PC-9 (cell line): ENCODE data around the gene KRTAP10-9. TPM values are rescaled to one million over a fixed set of nuclear protein-coding genes. Genes with fewer than 3 reads are reported as not detected.

Experiments used
- BruUV-seq: library from RNA; stranded (reverse); fragments of 400-500 nt; replicated peaks from 2 replicates; lab custom pipeline; 2021; lab: Mats Ljungman, UMichigan
- CTCF ChIA-PET: fragments of 300-600 bp; sonication (Branson Sonifier 250); formaldehyde crosslinking; loops from one replicate; lab custom pipeline; 2022; ENCODE audit warnings: antibody characterized with exemption; lab: Charles Lee
- POLR2A ChIA-PET: fragments of 300-600 bp; sonication (Branson Sonifier 250); formaldehyde crosslinking; loops from one replicate; lab custom pipeline; 2022; ENCODE audit warnings: antibody characterized with exemption; ENCODE audit not compliant: unreplicated experiment; lab: Charles Lee
- DNase-seq, 2 experiments: peaks; one replicate each; pipeline versions ENCODE4 v3.0.0 to v3.0.0-alpha.2; 2015 to 2022; ENCODE audit warnings: mixed read lengths in 1 of 2
- H2AFZ ChIP-seq: fragments of 200-600 bp; sonication (generic); 2 replicates; pipeline ENCODE4 v1.8.1; 2017; ENCODE audit warnings: antibody characterized with exemption
- H3F3A ChIP-seq: fragments of 200-600 bp; sonication (generic); 2 replicates; pipeline ENCODE4 v1.8.1; 2017; ENCODE audit warnings: antibody characterized with exemption, mild to moderate bottlenecking, low read depth; ENCODE audit not compliant: insufficient read depth
- H3K27ac ChIP-seq: fragments of 200-600 bp; sonication (generic); 2 replicates; pipeline ENCODE4 v1.6.1; 2016; ENCODE audit warnings: mixed run types
- H3K27me3 ChIP-seq: fragments of 200-600 bp; sonication (generic); 2 replicates; pipeline ENCODE4 v1.6.1; 2016; ENCODE audit warnings: low read depth, mixed run types; ENCODE audit not compliant: insufficient read depth
- H3K36me3 ChIP-seq: fragments of 200-600 bp; sonication (generic); 2 replicates; pipeline ENCODE4 v1.6.1; 2016; ENCODE audit warnings: low read depth, mixed run types
- H3K4me1 ChIP-seq: fragments of 200-600 bp; sonication (generic); replicated peaks from 2 replicates; pipeline ENCODE4 v1.6.1; 2016; ENCODE audit warnings: mixed run types; ENCODE audit not compliant: insufficient read depth
- H3K4me2 ChIP-seq: fragments of 200-600 bp; sonication (generic); 2 replicates; pipeline ENCODE4 v1.6.1; 2017; ENCODE audit warnings: mixed run types
- H3K4me3 ChIP-seq: fragments of 200-600 bp; sonication (generic); 2 replicates; pipeline ENCODE4 v1.6.1; 2016; ENCODE audit warnings: mixed run types
- H3K79me2 ChIP-seq: fragments of 200-600 bp; sonication (generic); 2 replicates; pipeline ENCODE4 v1.6.1; 2017; ENCODE audit warnings: low read depth, mixed run types
- H3K9me2 ChIP-seq: fragments of 200-600 bp; sonication (generic); 2 replicates; pipeline ENCODE4 v1.8.1; 2017; ENCODE audit warnings: mild to moderate bottlenecking; ENCODE audit not compliant: insufficient read depth
- H3K9me3 ChIP-seq: fragments of 200-600 bp; sonication (generic); 2 replicates; pipeline ENCODE4 v1.8.1; 2016; ENCODE audit warnings: low read depth; ENCODE audit not compliant: insufficient read depth
- H4K20me1 ChIP-seq: fragments of 200-600 bp; sonication (generic); 2 replicates; pipeline ENCODE4 v1.8.1; 2017; ENCODE audit not compliant: insufficient read depth
- EZH2 ChIP-seq: fragments of 200-600 bp; sonication (generic); IDR thresholded peaks from 2 replicates; pipeline ENCODE4 v1.8.0; 2017; ENCODE audit warnings: antibody characterized with exemption, low read depth
- intact Hi-C: fragments of 100-400 bp; cut with micrococcal nuclease; formaldehyde crosslinking; loops from one replicate; pipeline ENCODE4 v1.10.0; 2022; ENCODE audit not compliant: unreplicated experiment
- total RNA-seq: library from RNA; stranded (reverse); gene quantifications from 2 replicates; pipeline ENCODE4 v1.2.3, GENCODE V29; 2021
- TF ChIP-seq, protein P1 (sequence below): fragments of 200-600 bp; sonication (generic); conservative IDR thresholded peaks from 2 replicates; pipeline ENCODE4 v1.6.1; 2017; ENCODE audit warnings: mixed run types, antibody characterized with exemption, mild to moderate bottlenecking, moderate library complexity

Gene KRTAP10-9
- total RNA-seq, 1 experiment from 2014 or later = not detected

DNA sequence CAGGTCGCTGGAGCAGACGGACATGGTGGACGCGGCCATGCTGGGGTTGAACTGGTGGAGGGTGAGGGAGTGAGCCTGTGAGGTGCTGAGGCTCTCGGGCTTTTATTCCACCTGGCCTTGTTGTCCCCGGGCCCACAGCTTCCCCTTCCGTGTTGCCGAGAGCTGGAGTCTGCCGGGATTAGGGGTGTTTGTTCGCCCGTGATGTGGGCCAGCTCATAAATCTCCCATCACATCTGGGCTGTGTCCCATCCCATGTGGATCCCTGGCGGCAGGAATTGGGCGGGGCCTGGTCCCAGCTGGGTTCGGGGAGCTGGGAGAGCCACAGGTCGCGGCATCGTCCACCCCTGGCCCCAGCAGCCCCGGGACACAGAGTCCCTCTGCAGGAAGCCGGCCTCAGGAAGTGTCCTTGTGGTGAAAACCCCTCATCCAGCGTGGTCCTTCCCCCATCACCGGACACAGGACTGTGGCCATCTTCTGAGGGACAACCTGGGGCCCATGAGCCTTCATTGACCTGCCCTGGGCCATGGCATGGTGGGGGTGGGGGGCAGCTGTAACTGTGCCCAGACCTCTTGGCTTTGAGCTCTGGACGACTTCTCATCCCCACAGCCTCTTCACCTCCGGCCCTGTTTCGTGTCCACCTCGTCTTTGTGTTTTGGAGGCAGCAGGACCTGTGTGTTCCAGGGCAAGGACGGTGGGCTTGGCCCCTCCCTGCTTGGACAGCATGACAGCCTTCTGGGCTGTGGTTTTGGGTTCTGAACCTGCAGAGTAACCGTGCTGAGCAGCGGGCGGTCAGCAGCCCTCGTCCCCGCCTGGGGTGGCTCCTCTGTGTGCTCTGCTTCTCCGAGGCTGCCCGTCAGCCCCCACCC is 34.2 kb upstream of the KRTAP10-9 start, which contains the start of gene KRTAP10-6:
Gene KRTAP10-6 (minus strand): TSS at position 60 of the 866 bp plus-strand sequence. CDS start 21 bp downstream, at position 39.
- intact Hi-C loops = no loop called here
- no peaks in the 10 kb centered on the region for H4K20me1 ChIP-seq
- H3K27ac ChIP-seq = no peak within 1 kb of the TSS
- H3K36me3 ChIP-seq = no peaks in the 10 kb centered on the region
- no TSS peak for BruUV-seq
- no peaks in the 10 kb centered on the region for H3K9me3 ChIP-seq
- no peaks in the 10 kb centered on the region for H3K9me2 ChIP-seq
- CTCF ChIA-PET = no interaction called here
- H3K27me3 ChIP-seq = peaks cover 53% of the 10 kb centered on the region
- no peak for TF ChIP-seq EZH2
- TF ChIP-seq, protein P1, sequence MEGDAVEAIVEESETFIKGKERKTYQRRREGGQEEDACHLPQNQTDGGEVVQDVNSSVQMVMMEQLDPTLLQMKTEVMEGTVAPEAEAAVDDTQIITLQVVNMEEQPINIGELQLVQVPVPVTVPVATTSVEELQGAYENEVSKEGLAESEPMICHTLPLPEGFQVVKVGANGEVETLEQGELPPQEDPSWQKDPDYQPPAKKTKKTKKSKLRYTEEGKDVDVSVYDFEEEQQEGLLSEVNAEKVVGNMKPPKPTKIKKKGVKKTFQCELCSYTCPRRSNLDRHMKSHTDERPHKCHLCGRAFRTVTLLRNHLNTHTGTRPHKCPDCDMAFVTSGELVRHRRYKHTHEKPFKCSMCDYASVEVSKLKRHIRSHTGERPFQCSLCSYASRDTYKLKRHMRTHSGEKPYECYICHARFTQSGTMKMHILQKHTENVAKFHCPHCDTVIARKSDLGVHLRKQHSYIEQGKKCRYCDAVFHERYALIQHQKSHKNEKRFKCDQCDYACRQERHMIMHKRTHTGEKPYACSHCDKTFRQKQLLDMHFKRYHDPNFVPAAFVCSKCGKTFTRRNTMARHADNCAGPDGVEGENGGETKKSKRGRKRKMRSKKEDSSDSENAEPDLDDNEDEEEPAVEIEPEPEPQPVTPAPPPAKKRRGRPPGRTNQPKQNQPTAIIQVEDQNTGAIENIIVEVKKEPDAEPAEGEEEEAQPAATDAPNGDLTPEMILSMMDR = no peak
- no peak within 1 kb of the TSS for H3K4me3 ChIP-seq
- H3F3A ChIP-seq = no peaks in the 10 kb centered on the region
- H3K79me2 ChIP-seq = no peaks in the 10 kb centered on the region
- no peak within 1 kb of the TSS for H2AFZ ChIP-seq
- no peak within 1 kb of the TSS for H3K4me2 ChIP-seq
- no peaks in the 10 kb centered on the region for H3K4me1 ChIP-seq
- no peak for DNase-seq
- POLR2A ChIA-PET = no interaction called here

DNA sequence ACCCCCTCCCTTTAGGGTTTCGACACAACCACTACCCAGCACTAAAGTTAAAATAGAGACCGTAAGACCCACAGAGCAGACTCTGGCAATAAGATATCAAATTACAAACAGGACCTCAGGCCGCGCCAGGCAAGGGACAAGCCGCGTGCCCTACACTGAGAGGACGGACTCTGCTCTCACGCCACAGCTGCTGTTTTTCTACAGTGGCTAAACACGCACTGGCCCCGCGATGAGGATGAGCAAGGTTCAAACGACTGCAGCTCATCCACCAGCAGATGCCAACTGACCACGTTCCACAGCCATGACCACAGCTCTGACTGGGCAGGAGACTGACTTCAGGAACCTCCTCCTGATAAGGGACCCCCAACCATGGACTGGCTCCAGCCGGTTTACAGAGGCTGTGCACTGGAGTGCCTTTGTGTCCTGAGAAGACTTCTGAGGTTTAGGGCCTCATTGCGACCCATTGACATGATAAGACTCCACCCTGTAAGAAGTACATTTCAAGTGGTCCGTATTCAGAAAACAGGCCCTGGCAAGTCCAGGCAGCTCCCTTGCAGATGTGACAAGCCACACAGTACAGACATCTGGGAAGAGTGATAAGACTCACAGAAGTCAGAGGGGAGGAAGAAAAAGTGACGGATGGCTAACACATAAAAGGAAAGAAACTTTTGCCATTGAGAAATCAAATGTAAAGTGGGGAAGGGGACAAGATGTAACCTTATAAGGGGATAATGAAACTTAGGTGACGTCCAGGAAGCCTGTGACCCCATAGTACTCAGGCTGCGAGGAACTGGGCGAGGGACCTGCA is 33.1 kb upstream of the KRTAP10-9 start:
- ChIA-PET CTCF (no interaction called here), POLR2A (no interaction called here)
- TF ChIP-seq, protein P1 = no peak
- no peak for TF ChIP-seq EZH2
- no peaks in the 10 kb centered on the region for H3K79me2 ChIP-seq
- H3K4me3 ChIP-seq = no peak overlapping the region
- no peaks in the 10 kb centered on the region for H3K4me1 ChIP-seq
- H3K4me2 ChIP-seq = no peak overlapping the region
- no peaks in the 10 kb centered on the region for H4K20me1 ChIP-seq
- H3F3A ChIP-seq = no peaks in the 10 kb centered on the region
- H3K27me3 ChIP-seq = peaks cover 63% of the 10 kb centered on the region
- H3K9me3 ChIP-seq = no peaks in the 10 kb centered on the region
- no peak overlapping the region for H2AFZ ChIP-seq
- BruUV-seq = no TSS peak
- H3K27ac ChIP-seq = no peak overlapping the region
- DNase-seq = peak; percentile 14 to 65
- intact Hi-C loops = no loop called here
- no peaks in the 10 kb centered on the region for H3K36me3 ChIP-seq
- no peaks in the 10 kb centered on the region for H3K9me2 ChIP-seq

DNA sequence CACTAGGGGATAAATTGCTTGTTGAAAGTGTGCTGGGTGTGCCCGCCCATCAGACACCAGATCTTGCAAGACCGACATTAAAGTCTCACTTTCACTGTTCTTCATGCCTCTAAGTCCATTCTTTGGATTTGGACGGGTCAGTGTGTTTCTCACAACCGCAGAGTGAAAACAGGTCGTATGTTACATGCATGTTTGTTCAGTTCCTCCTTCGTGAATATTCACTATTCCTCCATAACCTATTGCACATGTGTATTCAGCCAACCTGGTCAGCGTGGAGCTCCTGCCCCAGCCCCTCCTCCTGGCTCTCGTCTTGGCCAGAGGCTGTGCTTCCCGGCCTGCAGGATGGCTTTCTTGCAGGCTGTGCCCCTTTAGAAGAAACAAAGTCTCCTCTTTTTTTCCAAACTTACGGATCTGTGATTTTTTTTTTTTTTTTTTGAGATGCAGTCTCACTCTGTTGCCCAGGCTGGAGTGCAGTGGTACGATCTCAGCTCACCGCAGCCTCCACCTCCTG is 32.4 kb upstream of the KRTAP10-9 start:
- TF ChIP-seq, protein P1 = no peak
- TF ChIP-seq EZH2 = no peak
- intact Hi-C loops = no loop called here
- no TSS peak for BruUV-seq

More for the DNA sequence above, 32.4 kb upstream of the KRTAP10-9 start:
- H3K36me3 ChIP-seq = no peaks in the 10 kb centered on the region
- no peak overlapping the region for H2AFZ ChIP-seq
- H3K27me3 ChIP-seq = peaks cover 69% of the 10 kb centered on the region
- POLR2A ChIA-PET = no interaction called here
- no peaks in the 10 kb centered on the region for H3F3A ChIP-seq
- H4K20me1 ChIP-seq = no peaks in the 10 kb centered on the region
- CTCF ChIA-PET = no interaction called here
- H3K9me2 ChIP-seq = no peaks in the 10 kb centered on the region
- no peaks in the 10 kb centered on the region for H3K9me3 ChIP-seq
- H3K27ac ChIP-seq = no peak overlapping the region
- H3K79me2 ChIP-seq = no peaks in the 10 kb centered on the region
- H3K4me2 ChIP-seq = no peak overlapping the region
- H3K4me3 ChIP-seq = no peak overlapping the region
- no peaks in the 10 kb centered on the region for H3K4me1 ChIP-seq
- DNase-seq = no peak
